GM19452 (cell line): Measurements from ENCODE around the gene RBM19.

Source experiments
- ATAC-seq: cut with Tn5 transposase; IDR thresholded peaks from one replicate; pipeline ENCODE4 v1.9.1; 2021; ENCODE audit not compliant: unreplicated experiment

RBM19 gene

DNA sequence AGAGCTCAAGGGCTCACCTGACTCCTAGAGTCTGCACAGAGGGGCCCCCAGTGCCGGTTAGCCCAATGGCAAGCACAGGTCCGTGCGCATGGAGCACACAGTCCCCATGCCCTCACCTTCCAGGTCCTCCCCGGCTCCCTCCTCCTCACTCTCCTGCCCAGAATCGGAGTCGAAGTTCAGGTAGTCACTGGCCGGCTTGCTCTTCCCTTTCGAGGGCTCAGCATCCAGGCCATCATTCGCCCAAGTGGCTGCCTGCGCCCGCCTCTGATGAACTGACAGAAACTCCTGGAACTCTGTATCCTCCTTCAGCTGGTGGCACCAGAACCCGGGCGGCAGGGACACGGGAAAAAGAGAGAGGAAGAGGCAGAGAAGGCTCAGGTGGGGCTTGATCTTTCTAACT, 7.0 kb downstream of the RBM19 start:
- ATAC-seq, result no peak

DNA sequence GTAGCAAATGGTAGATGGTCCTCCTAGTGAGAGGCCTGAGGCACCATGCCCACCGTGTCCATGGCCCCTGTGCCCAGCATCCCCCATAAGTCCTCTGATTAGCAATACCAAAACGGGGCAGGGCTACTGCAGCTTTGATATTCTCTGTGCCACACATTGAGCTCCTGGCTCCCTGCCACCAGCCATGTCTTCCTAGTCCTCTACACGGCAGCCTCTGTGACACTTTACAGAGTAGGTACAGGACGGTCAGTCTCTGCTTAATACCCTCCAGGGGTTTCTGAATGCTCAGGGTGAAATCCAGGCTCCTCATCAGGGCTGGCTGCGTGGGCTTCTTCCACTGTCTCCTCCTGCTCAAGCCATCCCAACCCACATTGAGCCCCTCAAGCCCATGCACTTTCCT, 8.0 kb downstream of the RBM19 start:
- no peak for ATAC-seq

DNA sequence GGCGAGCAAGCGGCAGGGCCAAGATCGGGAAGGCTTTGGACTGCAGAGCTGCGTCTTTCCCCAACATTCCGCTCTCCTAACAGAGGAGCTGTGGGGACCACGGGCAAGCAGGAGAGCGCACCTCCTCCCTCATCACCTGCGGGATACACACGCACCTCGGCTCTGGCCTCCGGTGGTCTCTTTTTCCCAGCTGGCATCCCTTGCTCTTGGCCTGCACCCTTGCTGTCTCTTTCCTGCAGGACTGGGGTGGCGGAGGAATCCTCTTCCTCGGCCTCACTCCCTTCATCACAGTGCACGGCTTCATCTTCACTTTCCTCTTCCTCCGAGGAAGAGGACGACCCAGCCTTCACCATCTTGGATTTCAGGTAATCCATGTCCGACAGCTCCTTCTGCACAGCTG, 8.5 kb downstream of the RBM19 start:
- no peak for ATAC-seq

DNA sequence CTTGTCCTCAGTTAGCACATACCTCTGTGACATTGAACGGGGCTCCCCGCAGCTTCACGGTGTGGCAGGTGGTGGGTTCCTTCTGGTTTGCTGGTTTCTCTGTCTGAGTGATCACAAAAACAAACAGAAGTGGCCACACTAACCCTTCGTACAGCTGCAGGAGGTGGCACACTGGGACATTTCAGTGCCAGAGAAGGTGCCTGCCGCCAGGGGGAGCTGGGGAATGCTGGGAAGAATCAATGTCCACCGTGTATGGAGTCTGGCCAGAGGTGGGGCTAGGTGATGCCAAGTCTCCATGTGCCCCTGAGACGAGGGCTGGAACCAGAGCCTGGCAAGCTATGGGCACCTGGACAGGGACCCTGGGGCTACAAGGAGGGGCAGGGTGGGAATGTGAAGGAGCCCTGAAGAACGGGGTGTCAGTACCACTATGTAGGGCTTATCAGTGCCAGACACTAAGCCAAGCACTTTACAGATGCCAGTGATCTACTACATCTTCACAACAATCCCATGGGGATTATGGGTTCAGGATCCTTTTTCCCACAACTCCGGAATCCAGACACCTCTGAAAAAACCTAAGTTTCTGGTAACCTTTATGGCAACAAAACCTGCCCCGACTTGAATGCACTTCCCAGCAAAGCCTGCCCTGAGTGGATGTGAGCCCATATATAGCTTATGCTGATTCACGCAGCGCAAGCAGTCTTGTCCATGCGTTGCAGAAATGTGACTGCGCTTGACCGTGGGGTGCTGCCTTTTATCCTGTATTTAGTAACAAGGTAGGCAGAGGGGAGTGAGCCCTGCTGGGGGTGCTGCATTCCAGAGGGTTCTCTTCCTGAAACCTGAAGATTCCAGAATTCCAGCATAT, 10.8 kb downstream of the RBM19 start:
- no peak for ATAC-seq

DNA sequence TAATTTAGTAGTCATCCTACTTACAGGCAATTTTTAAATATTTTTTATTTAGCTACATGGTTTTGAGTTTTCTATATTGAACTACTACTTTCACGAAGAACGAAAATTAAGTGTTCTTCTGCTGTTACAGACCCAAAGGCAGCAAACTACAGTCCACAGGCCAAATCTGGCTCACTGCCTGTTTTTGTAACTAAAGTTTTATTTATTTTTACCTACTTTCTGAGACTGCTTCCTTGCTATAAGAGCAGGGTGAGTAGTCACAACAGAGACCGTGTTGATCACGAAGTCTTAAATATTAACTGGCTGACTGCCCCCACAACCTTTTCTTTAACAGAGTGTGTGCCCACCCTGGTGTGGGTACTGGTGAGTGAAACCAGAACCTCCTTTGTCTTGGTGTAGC, 11.6 kb downstream of the RBM19 start:
- ATAC-seq, result no peak

DNA sequence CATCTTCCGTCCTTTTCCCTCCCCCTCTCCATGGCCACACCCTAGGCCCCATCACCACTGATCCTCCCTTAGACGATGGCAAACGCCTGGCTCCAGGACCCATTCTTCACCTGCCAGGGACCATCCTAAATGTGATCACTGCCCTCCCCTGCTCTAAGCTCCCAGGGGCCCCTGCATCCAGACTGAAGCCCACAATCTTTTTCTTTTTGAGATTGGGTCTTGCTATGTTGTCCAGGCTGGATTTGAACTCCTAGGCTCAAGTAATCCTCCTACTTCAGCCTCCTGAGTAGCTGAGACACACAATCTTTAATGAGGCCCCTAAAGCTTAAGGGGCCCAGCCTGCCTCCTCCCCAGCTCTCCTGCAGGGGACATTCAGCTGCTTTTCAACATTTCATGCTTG, 15.3 kb downstream of the RBM19 start:
- no peak for ATAC-seq

DNA sequence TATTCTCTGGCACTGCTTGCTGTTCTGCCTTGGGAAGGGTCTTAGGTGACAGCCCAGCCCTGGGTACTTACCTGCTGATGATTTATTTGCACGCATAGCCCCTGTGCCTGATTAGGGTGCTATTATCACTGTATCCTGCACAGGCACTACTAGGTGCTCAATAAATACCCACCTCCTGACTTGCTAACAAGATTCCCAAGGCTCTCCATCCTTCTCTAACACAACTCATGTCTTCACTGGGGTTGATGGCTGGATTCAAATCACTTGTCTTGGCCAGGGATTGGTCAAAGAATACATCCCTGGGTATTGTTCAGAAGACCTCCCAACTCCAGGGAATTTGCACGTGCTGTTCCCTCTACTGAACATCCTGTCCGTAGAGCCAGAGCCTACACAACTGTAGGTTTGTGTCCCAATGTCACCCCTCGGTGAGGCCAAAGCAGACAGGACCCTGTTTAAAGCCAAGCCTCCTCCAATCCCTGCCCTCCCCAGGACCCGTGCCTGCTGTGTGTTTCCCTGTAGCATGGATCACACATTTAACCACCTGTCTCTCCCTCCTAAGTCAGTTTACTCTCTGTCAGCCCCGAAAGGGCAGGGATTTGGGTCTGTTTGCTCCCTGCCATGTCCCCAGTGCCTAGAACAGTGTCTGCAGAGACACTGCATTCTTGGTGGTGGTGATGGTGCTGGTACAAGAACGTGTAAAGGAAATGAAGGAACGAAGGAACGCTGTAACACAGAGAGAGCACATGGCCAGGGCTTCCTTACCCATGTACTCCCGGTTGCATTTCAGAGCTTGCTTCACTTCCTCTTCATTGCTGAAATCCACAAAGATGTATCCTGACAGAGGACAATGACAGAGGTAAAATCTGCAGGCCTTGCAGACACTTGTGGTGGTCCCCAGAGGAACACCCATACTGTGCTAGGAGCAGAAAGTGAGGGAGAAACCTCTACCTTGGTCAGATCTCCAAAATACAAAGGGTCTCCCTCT, 16.5 kb downstream of the RBM19 start:
- ATAC-seq, result no peak

DNA sequence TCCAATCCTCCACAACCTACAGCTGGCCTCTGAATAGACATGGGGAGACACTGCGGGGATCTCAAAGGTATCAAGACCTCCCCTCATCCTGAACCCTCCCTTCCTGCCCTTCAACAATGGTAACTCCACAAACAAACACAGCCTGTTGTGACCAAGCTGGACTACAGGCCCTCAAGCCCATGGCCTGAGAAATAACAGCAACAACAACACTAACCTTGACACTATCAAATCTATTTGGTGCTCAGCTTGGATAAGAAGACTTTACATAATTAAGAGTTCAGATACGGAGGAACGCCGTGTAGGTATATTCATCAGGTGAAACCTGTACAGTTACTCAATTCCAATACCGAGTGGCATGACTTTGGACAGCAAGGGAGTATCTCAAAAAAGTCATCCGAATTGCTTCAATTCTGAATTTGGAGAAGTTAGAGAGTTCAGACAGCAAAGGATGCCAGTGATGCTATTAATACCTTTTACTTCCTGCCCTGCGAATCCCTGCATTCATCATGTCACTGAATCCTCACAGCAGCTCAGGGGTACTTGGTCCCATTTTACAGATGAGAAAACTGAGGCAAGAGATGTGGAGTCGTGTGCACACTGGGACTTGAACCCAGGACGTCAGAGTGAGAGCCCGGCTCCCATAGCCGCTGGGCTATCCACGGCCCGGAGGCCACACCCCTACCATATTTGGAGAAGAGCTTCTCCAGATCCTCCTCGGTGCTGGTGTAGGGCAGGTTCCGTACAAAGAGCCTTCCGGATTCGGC, 17.8 kb downstream of the RBM19 start:
- ATAC-seq, result no peak

DNA sequence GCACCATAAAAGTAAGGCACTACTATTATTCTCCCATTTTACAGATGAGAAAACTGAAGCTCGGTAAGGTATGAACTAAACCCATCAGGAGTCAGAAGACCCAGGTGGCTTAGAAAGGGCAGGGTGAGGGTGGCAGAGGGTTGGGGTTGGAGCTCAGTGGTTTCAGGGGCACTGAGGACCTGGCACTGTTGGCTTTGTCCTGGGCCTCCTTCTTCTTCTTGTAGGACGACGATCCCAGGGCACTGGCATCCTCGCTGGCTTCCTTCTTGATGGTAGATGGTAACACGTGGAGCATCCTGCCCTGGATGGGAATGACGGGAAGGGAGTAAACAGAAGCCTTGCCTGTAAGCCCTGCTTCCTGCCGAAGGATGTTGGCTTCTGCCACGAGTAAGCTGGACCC, 19.9 kb downstream of the RBM19 start:
- no peak for ATAC-seq

DNA sequence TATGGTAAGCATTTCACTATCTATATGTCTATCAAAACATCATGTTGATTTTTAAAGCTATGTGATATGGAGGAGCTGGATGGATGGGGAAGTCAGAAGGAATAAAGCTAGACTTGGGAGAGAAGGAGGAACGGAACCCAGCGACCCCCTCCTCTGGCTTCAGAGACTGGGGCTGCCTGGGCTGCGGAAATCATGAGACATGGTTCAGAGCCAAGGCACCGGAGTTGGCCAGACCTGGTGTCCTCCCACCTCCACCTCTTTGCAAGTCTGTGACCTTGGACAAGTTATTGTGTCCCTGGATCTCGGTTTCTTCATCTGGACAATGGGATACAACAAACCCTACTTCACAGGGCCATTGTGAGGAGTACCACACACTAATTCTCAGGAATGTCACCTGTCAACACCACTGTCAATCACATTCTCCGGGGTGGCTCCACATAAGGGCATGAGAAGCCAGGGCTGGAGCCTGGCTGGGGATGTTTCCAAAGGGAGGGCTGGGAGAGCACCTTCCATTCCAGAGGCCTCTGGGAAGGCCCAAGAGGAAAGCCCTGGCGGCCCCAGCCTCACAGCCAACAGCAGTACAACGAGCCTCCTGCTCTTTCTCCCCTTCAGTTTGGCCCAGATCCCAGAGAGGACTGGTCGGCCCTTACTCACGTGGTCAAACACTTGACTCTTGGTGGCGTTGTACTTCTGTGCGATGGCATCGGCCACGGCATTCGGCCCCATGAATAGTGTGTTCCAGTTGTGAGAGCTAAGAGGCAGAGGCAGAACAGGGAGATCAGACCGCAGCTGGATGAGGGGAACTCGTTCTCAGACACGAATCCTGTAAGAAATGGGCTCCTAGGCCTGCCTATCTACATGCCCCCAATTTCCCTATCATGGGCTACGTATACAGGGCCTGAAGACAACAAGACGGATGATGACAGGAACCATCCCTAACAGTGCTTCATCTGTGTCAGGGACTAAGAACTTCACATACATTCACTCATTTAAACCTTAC, 20.7 kb downstream of the RBM19 start:
- ATAC-seq, result no peak

DNA sequence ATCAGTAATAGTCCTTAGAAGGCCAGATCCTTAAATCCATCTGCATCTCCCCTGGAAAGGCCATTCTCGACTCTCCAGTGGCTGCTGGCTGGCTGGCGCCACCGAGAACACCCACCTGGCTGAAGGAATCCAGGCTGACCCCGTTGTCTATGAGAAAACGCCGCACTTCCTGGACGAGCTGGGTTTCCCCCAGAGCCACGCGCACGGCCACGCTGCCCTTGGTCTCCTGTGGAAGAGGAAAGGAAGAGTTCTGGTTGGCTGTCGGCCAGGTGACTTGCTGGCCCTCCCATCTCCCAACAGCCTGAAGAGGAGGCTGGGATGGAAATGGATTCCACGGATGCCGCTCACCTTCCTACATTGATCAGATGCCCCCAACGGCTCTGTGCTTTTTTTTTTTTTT, 23.9 kb downstream of the RBM19 start:
- ATAC-seq, result no peak

DNA sequence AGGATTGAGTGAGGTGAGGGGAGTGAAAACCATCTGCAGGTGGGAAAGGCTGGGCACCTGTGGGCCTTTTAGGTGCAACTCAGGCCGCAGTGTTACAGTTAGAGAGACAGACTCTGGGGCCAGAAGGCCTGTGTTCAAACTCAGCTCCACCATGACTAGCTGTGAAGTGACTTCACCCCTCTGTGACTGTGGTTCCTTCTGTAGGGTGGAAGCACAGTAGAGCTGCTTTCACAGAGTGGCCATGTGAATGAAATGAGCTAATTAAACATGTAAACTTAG, 25.0 kb downstream of the RBM19 start:
- ATAC-seq, result no peak

DNA sequence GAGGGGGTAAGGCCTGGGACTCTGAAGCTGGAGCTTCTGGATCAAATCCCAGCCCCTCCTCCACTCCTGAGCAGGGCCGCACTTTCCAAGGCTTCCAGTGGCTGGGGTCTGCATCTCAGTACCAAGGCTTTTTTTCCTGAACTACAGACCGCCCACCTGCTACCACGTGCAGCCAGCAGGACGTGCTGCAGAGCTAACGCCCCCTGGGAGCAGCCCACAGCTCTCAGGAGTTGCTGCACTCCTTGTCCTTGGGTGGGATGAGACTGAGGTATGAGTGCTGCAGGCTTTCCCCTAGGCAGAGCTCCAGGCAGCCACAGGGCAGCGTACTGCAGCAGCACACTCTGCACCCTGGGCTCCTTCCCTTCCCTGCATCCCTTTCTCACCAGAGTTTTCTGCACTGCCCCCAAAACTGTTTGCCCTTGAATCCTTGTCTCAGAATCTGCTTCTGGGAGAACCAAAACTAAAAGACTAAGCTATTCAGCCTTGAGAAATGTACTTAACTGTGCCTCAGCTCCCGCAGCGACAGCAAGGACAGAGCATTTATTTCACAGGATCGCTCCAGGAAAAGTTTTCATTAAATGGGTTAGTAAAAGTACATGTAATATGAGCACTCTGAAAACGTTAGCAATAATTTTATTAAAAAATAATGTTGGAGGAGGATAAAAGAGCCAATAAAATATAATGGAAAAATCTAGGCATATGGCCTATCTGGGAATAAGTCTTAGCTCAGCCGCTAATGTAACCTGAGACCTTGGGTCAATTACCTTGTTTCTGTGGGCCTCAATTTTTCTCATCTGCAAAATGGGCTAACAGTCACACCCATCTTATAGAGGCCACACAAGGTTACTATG, 25.5 kb downstream of the RBM19 start:
- no peak for ATAC-seq

DNA sequence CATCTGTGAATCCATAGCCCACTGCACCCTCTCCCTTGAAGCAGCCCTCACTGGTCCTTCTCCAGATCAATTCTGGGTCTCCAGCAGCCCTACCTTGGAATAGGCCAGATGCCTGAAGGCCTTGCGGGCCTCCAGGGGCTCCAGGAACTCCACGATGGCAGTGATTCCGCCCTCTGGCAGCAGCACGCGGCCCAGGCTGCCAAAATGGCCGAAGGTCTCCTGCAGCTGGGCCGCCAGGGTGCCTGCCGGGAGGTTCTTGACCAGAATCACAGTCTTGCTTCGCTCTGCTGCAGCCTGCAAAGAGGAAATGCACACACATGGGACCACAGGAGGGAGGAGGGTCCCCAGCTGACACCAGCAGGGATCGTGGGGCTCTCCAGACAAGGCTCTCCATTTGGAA, 26.3 kb downstream of the RBM19 start:
- ATAC-seq, result no peak

DNA sequence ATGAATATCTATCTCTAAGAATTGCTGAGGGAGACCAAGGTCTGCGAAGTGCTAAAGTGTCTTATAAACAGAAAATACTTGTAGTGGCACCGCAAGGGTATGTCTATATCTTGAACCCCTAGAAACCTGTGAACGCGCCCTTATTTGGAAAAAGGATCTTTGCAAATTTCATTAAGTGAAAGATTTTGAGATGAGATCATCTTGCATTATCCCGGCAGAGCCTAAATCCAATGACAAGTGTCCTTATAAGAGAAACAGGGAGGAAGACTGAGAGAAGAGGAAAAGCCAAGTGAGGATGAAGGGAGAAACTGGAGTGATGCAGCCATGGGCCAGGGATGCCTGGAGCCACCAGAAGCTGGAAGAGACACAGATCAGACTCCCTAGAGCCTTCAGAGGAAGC, 27.7 kb downstream of the RBM19 start:
- ATAC-seq, result no peak

DNA sequence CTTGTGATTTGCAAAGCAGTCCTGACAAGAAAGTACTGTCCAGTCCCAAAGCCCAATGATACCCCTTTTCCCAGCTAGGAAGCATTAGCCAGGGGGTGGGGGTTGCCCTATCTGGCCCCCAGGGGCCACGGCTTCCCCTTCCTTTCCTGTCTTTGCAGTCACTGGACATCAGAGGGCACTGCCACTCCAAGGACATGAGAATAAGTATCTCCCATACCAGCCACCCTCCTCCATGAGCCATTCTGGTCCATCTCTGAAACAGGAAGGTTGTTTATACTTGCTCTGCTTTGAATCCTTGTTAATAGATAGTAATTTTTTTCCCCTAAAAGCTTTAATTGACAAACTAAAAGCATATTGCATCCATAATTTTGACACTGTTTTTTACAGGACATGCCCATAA, 29.7 kb downstream of the RBM19 start:
- no peak for ATAC-seq

DNA sequence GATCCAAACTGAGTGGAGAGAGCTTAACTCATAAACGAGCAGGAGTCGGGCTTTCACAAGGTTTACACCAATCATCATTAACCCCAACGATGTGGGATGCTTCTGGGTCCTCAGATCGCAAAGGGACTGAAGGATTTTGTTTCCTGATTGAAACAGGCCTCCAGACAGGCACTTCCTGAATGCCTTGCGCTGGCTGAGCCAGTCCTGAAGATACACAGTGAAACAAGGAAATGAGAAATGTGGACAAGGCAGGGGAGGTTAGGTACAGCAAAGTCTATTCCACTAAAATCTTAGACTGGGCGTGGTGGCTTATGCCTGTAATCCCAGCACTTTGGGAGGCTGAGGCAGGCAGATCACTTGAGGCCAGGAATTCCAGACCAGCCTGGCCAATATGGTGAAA, 30.7 kb downstream of the RBM19 start:
- no peak for ATAC-seq

DNA sequence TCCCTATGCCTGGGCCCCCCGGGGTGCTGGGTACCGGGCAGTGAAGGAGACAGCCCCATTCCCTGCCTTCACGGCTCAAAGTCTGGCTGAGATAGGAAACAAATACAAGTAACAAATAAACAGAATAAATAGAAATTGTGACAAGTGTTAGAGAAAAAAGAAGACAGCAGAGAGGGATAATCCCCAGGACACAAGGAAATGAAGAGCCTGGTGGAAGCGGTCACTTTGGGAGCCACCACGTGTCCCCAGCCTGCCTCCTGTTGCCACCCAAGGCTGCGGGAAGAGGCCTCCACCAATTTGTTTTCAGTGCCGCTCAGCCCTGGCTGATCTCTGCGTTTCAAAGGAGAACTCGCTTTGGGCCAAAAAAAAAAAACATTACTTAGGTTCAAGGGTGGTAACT, 31.2 kb downstream of the RBM19 start:
- no peak for ATAC-seq

DNA sequence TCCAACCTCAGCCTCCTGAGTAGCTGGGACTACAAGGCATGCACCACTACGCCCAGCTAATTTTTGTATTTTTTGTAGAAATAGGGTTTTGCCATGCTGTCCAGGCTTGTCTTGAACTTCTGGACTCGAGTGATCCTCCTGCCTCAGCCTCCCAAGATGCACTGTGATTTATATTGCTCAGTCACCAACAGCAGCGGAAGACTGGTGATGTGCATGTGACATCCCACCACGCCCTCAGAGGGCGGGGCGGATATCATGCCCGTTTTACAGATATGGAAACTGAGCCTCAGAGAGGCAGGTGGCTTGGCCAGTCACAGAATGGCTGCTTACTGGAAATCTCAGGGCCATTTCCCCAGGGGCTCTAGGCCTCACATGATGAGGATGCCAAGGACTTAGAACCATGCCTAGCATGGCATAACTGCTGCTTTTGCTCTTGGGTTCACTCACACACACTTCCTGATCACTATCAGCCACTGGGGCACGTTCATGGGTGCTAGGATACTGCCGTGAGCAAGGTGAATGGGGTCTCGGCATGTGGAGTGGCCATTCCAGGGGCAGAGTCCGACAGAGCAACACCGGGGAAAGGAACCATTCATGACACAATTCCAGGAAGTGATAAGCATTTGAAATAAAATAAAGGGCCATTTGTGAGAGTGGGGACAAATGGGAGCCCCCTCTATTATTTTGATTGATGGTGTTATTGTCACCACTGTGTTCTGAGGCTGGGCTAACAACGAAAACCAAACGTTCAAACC, 31.9 kb downstream of the RBM19 start:
- ATAC-seq, result no peak
